Lower leg skin (tissue), 4 donors: Measurements from ENCODE around the gene PIM2. TPM values are rescaled to one million over a fixed set of nuclear protein-coding genes. Genes with fewer than 3 reads are reported as not detected.

ENCODE experiments used
- DNase-seq, 2 donors: peaks; one replicate each; pipeline ENCODE4 v3.0.0-alpha.2; 2019; ENCODE audit warnings: low spot score in 2 of 2
- H3K4me3 ChIP-seq: fragments of 200-600 bp; sonication (generic); 2 replicates; pipeline ENCODE4 v1.5.1; 2017; ENCODE audit warnings: mild to moderate bottlenecking, low read depth; ENCODE audit not compliant: poor library complexity, severe bottlenecking
- CTCF ChIP-seq, 3 donors: fragments of 450-650 bp; IDR thresholded peaks; one replicate each; pipeline ENCODE4 v1.5.1; 2016; ENCODE audit warnings: antibody characterized with exemption in 3 of 3, mild to moderate bottlenecking in 3 of 3, moderate library complexity in 2 of 3
- POLR2A ChIP-seq, 2 donors: fragments of 450-650 bp; IDR thresholded peaks; one replicate each; pipeline ENCODE4 v1.6.1; 2016 to 2017; ENCODE audit warnings: antibody characterized with exemption in 2 of 2, mild to moderate bottlenecking in 1 of 2, moderate library complexity in 1 of 2
- WGBS, 2 donors: methylation state at CpG; one replicate each; pipeline ENCODE4 v1.1.5; 2018; 5-methylcytosine and 5-hydroxymethylcytosine counted together
- intact Hi-C: fragments of 100-400 bp; cut with DNase I; formaldehyde crosslinking; loops from one replicate; pipeline ENCODE4 v1.15.0; 2023; ENCODE audit warnings: low total_unique reads
- total RNA-seq, 4 donors: library from RNA; depleted of rRNA; stranded (reverse); fragments of >200 nt; gene quantifications; one replicate each; pipeline ENCODE4 v1.1.0, GENCODE V29; 2016

PIM2 gene
- total RNA-seq, 4 donors from 2014 or later = 5.2 to 10.3 (median 8.3) TPM

- 38 to 67% methylated on average over 9 of the region's 9 CpGs for WGBS, 2 donors
- no peak for TF ChIP-seq POLR2A (IDR thresholded peaks at IDR 0.05)
- no peak for TF ChIP-seq CTCF (IDR thresholded peaks at IDR 0.05)
- H3K4me3 ChIP-seq = no peak overlapping the region
- intact Hi-C loops = no loop called here
- peak in 1 of 2 donors; percentile 73 for DNase-seq
These were observed 22.2 kb downstream of the PIM2 start for GRCh38 chrX:48896611-48897011.

- intact Hi-C loops = no loop called here
- WGBS, 2 donors = 71 to 91% methylated on average over 6 of the region's 6 CpGs
- peak in 1 of 2 donors; percentile 29 for DNase-seq
- no peak overlapping the region for H3K4me3 ChIP-seq
- no peak for TF ChIP-seq CTCF (IDR thresholded peaks at IDR 0.05)
- TF ChIP-seq POLR2A (IDR thresholded peaks at IDR 0.05) = no peak
These were observed 23.9 kb downstream of the PIM2 start for GRCh38 chrX:48894891-48895290.

- 84 to 95% methylated on average over 14 to 16 of the region's 16 CpGs for WGBS, 2 donors
- TF ChIP-seq POLR2A (IDR thresholded peaks at IDR 0.05) = no peak
- intact Hi-C loops = no loop called here
- no peak for DNase-seq
- H3K4me3 ChIP-seq = no peak overlapping the region
These were observed 25.1 kb downstream of the PIM2 start for GRCh38 chrX:48893556-48894348.

GRCh38 chrX:48892896-48893295 lies 25.9 kb downstream of the PIM2 start:
- TF ChIP-seq POLR2A (IDR thresholded peaks at IDR 0.05) (no peak), CTCF (IDR thresholded peaks at IDR 0.05) (no peak)
- intact Hi-C loops = no loop called here
- 74 to 75% methylated on average over 4 of the region's 4 CpGs for WGBS, 2 donors
- DNase-seq = no peak
- no peak overlapping the region for H3K4me3 ChIP-seq

GRCh38 chrX:48891402-48892288 lies 27.2 kb downstream of the PIM2 start:
- DNase-seq = peak; percentile 79 to 96
- peak overlapping the region; percentile 25 for H3K4me3 ChIP-seq
- TF ChIP-seq CTCF (IDR thresholded peaks at IDR 0.05) (no peak), POLR2A (IDR thresholded peaks at IDR 0.05) (no peak)
- 7 to 42% methylated on average over 16 to 68 of the region's 68 CpGs for WGBS, 2 donors
- intact Hi-C loops = no loop called here

- H3K4me3 ChIP-seq = peak overlapping the region; percentile 25
- TF ChIP-seq CTCF (IDR thresholded peaks at IDR 0.05) (no peak), POLR2A (IDR thresholded peaks at IDR 0.05) (no peak)
- 0 to 29% methylated on average over 12 to 33 of the region's 35 CpGs for WGBS, 2 donors
- intact Hi-C loops = no loop called here
- no peak for DNase-seq
These were observed 27.9 kb downstream of the PIM2 start for GRCh38 chrX:48890934-48891401.
